ENCODE measurements around the gene RPAP3. TPM values are rescaled to one million over a fixed set of nuclear protein-coding genes. Genes with fewer than 3 reads are reported as not detected.
"Not testable (repeated sequence)": the region's sequence is repeated elsewhere in the genome, so short reads cannot be mapped to it uniquely, and the experiment has no call there.

RPAP3 gene
- total RNA-seq, 2 donors from 2014 or later: 14.7 to 17.8 TPM

DNA sequence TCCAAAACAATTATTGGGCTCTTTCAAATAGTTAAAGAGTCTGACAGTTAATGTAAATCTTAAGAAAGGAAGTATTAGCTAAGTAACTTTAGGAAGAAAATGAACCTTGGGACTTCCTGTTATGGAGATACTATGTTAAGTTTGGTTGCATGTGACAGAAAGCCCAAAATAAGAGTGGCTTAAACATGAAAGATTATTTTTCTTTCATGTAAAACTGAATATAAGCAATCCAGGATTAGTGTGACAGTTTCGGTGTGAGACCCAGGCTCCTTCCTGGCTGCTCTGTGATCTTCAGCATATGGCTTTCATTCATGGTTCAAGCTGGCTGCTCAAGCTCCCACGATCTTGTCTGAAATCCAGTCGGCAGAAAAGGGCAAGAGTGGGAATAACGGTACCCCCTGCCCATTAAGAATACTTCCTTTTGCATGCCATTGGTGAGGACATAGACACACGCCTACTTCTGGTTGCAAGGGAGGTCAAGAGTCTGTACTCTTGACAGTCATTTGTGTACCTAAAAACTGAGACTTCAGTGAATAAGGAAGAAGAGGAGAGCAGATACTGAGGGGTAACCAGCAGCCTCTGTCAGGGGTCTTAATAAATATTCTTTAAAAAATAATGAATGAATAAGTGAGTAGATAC lies 2.2 kb upstream of the RPAP3 start:
- no peak for ATAC-seq
- intact Hi-C loops (cut with DNase I, micrococcal nuclease): no loop called here
- DNase-seq: no peak

DNA sequence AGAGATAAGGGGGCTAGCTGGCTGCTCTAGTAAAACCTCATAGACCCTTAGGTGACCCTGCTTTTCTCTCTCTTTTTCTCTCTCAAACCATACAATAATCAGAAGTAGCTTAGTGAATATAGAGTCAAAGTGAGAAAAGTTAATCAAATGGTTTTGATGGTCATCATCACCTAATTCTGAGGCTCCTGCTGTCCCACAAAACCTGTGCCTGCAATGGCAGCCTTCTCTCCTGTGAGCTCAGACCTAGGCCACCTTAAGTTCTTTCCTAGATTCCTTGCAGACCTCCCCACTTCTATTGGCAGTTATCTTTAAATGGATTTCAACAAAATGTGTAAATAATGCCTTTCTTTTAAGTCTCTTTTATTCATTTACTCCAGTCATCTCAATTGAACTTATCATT lies 1.5 kb upstream of the RPAP3 start:
- intact Hi-C loops (cut with DNase I, micrococcal nuclease): no loop called here
- no peak for ATAC-seq
- DNase-seq: no peak

DNA sequence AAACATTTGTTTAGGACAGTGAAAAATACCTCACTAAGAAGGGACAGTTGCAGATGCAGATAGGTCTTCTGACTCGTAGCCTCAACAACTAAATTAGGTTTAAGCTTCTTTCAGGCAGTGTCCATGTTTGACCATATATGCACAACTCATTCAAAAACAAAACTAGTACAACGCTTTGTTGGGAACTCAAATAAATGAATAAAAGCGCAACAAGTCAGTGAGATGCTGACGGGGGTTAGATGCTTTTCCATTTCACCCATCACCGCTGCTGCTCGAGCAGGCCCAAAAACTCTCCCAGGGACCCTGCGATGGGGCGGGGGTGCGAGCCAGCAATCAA lies 633 bp downstream of the RPAP3 start:
- ATAC-seq: no peak
- intact Hi-C loops (cut with DNase I, micrococcal nuclease): no loop called here
- no peak for DNase-seq

DNA sequence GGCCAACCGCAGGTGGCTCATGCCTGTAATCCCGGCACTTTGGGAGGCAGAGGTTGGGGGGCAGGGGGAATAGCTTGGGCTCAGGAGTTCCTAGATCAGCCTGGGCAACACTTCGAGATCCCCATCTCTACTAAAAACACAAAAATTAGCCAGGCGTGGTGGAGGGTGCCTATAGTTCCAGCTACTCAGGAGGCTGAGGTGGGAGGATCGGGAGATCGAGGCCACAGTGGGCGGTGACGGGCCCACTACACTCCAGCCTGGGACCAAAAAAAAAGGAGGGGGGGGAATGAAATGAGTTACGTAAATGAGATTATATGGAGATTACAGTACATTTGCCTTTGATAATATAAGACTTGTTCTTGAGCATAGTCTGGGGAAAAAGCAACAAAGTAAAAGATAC lies 1.1 kb downstream of the RPAP3 start:
- DNase-seq (no peak), ATAC-seq (no peak)
- intact Hi-C loops (cut with DNase I, micrococcal nuclease): no loop called here

DNA sequence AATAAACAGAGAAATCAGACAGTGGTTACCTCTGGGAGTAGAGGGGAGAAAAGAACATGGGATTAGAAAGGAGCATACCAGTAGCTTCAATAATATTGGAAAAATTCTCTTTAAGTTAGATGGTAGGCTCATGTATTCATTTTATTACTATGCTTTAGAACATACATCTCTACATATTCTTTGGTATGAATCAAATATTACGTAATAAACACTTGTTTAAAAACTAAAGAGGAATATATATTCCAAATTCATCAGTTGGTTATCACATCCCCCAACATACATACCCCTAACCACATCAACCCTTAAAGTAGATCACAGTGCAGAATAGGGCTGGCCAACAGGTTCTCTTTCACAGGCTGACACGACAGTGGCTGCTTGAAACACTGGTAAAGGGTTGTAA lies 5.6 kb downstream of the RPAP3 start:
- DNase-seq (no peak), ATAC-seq (no peak)
- intact Hi-C loops (cut with DNase I, micrococcal nuclease): no loop called here

DNA sequence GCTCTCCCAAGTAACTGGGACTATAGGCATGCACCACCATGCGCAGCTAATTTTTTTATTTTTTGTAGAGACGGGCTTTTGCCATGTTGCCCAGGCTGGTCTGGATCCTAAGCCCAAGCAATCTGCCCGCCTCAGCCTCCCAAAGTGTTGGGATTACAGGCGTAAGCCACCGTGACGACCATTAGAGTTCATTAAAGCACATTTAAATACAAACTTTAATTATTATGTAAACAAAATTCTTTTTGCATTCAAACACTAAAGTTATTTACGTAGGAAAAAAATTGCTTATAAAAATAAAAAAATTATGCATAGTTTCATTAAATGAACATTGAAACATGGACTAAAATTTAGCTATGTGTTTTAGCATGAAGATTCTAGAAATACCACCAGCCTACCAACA lies 7.2 kb downstream of the RPAP3 start:
- intact Hi-C loops (cut with DNase I, micrococcal nuclease): no loop called here
- DNase-seq: no peak
- no peak for ATAC-seq

DNA sequence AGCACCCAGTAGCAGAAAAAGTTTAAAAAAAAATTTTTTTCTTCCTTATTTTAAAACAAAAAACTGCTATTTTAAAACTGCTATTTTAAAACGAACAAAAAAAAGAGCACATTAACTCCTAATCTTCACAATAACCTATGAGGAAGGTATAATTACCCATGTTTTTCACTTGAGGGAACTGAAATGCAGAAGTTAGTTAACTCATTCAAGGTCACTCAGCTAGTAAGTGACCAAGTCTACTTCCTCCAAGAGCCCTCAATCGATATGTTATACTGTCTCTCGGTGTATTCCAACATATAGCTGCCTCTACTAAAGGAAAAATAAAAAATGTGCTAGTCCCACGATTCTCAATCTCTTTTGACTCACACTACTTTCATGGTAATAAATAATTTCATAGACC lies 7.8 kb downstream of the RPAP3 start:
- ATAC-seq: no peak
- intact Hi-C loops (cut with DNase I, micrococcal nuclease): no loop called here
- DNase-seq: no peak

DNA sequence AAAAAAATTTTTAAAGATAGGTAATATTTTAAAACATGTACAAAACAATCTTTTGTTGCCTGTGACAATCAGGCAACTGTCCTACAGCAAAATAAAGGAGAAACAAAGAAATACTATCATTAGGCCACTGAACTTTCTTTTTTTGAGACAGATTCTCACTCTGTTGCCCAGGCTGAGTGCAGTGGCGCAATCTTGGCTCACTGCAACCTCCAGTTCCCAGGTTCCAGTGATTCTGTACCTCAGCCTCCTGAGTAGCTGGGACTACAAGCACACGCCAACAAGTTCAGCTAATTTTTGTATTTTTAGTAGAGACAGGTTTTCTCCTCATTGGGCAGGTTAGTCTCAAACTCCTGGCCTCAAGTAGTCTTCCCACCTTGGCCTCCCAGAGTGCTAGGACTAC lies 16.6 kb downstream of the RPAP3 start:
- DNase-seq (no peak), ATAC-seq (no peak)
- intact Hi-C loops (cut with DNase I, micrococcal nuclease): loop anchor here in 1 of 2 donors (5.0 kb wide), 1 partner anchor 657 kb away; no protein-coding TSS in a partner anchor

DNA sequence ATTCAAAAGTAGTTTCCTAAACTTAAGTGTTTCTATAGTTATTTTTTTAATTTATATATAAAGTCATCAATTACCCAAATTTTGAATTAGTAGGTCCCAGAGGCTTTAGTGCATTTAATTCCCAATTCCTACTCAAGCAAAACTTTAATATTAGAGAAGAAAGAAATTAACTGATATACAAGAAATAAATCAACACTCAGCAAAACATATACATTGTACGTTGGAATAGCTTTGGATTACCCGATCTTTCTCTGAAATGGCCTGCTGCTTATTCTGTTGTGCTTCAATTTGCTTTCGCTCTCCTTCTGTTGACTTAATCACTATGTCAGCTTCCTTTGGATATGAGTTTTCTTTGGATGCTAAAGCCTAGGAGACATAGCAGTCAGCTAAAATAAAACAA lies 18.2 kb downstream of the RPAP3 start:
- intact Hi-C loops (cut with DNase I, micrococcal nuclease): loop anchor here in 1 of 2 donors (5.0 kb wide), 1 partner anchor 655 kb away; no protein-coding TSS in a partner anchor
- ATAC-seq (no peak), DNase-seq (no peak)

DNA sequence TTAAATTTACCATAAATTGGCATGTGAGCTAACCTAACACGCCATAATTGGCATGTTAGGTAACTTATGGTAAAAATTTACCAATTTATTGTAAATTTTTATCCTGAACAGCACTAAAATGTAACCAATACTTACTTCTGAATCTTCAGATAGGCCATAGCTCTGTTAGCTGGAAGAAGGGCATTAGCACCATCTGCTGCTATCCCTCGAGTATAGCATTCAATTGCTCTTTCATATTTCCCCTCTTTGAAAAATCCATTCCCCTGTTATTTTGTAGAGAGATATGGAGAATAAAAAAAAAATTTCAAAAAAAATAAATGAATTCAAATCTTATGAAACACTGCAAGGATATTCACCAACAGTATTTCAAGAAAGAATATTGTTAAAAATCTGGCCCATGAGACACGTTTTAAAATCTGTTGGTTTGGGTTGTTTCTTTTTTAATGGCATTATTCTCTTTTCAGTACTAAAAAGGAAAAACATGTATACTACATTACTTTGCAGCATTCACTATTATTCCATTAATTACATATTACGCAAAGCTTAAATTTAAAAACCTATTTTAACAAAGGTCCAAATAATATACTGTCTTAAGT lies 19.1 kb downstream of the RPAP3 start:
- no peak for DNase-seq
- intact Hi-C loops (cut with DNase I, micrococcal nuclease): loop anchor here in 1 of 2 donors (5.0 kb wide), 1 partner anchor 654 kb away; no protein-coding TSS in a partner anchor
- ATAC-seq: peak; percentile 49

DNA sequence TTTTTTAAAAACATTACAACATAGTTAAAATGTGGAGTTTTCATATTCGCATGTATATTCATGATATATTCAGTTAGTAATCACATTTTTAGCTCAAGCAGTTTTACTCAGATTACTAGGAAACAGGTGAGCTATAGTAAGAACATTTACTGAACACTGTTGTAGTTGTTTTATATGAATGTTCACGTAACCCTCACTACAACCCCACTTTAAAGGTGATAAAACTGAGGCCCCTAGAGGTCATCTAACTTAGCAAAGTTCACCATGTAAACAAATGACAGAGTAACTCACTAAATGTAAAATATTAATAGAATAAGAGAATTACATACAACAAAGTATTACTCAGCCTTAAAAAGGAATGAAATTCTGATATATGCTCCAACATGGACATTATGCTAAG lies 26.0 kb downstream of the RPAP3 start:
- ATAC-seq (no peak), DNase-seq (no peak)
- intact Hi-C loops (cut with DNase I, micrococcal nuclease): no loop called here

DNA sequence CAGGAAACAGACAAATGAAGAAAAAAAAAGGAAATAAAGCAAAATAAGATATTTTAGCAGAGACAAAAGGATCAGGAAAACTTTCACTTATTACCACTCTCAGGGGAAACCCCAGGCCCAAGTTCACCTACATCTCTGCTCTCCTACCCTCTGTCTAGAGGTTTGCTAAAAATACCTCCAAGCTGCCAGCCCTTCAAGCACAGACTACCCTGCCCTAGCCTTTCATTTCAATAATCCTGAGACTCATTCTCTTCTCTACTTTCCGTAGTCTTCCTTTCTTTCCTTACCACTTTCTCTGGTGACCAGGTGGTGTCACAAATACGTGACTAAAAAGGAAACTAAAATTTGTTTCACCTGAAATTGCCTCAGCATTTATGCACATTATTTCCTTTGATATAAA lies 33.8 kb downstream of the RPAP3 start:
- DNase-seq: no peak
- intact Hi-C loops (cut with DNase I, micrococcal nuclease): no loop called here

DNA sequence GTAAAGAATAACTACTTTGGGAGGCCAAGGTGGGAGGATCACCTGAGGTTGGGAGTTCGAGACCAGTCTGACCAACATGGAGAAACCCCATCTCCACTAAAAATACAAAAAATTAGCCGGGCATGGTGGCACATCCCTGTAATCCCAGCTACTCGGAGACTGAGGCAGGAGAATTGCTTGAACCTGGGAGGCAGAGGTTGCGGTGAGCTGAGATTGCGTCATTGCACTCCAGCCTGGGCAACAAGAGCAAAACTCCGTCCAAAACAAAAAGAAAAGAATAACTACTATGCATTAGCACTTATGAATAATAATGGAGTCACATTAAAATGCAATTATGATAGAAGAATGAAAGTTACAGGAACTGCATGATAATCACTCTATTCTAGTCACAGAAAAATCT lies 37.9 kb downstream of the RPAP3 start:
- DNase-seq; intact Hi-C loops (cut with DNase I, micrococcal nuclease); ATAC-seq: not testable (repeated sequence)

More for the DNA sequence above, 33.8 kb downstream of the RPAP3 start:
- no peak for ATAC-seq

DNA sequence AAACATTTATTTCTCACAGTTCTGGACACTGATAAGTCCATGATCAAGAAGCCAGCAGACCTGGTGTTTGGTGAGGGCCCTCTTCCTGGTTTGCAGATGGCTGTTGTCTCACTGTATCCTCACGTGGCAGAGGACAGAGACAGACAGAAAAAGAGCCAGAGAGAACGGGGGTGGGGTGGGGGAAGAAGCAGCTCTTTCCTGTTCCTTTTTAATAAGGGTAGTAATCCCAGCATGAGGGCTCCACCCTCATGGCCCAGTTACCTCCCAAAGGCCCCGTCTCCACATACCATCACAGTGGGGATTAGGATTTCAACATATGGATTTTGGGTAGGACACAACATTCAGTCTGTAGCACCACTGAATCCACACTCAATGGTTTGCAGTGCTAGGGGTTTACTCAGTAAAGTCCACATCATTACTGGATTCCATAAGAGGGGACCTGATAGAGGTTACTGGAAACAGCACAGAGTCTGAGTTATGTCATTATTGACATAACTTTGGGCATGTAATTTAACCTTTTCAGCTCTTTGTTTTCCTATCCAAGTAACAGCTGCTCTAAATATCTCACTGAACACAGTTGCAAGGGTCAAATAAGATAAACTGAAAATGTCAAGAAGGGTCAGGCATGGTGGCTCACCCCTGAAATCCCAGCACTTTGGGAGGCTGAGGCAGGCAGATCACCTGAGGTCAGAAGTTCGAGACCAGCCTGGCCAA lies 53.2 kb downstream of the RPAP3 start:
- ATAC-seq: peak; percentile 41
- DNase-seq: no peak
- intact Hi-C loops (cut with DNase I, micrococcal nuclease): no loop called here

DNA sequence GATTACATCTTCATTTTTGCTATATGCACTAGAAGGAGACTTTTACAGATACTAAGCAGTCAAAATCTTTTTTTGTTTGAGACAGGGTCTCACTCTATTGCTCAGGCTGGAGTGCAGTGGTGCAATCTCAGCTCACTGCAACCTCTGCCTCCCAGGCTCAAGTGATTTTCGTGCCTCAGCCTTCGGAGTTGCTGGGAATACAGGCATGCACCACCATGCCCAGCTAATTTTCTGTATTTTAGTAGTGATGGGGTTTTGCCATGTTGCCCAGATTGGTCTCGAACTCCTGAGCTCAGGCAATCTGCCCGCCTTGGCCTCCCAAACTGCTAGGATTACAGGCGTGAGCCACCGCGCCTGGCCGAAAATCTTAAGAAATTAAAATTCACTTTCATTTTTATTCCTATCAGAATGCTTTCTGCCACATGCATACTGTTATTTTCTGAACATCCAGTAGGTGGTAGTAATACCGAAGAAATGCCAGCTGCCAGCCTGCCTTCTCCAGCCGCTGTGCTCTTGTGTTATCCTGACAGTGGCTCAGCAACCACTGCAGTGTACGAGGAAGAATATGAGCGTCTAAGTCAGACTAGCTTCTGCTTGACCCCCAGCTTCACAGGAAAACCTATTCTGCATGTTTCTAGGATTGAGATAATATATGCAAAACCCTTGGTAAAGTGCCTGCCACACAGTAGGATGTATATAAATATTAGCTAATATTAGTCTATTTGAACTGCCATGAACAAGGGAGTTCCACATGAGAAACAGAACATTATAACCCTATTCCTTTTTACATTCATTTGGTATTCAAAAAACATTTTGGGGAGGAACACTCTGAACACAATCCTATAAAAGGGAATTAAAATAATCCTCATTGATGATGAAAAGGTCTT lies 54.2 kb downstream of the RPAP3 start:
- intact Hi-C loops (cut with DNase I, micrococcal nuclease): no loop called here
- peak; percentile 49 to 53 for DNase-seq
- ATAC-seq: peak; percentile 94

DNA sequence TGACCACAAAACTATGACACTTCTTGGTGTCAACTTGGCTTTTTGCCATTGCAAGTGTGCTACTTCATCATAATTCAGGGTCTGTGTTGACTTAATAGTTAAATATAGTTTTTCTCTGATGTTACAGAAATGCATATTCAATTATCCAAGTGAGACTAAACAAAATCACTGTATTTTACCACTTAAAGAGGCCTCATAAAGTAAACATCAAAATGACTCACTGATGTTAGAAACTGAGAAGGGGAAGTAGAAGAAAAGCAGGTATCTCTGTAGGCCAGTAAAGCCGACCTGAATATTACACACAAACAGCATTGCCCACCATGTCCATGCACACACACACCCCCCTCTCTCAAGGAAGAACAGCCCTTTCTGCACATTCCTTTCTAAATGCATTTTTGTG lies 55.4 kb downstream of the RPAP3 start:
- ATAC-seq (no peak), DNase-seq (no peak)
- intact Hi-C loops (cut with DNase I, micrococcal nuclease): no loop called here

DNA sequence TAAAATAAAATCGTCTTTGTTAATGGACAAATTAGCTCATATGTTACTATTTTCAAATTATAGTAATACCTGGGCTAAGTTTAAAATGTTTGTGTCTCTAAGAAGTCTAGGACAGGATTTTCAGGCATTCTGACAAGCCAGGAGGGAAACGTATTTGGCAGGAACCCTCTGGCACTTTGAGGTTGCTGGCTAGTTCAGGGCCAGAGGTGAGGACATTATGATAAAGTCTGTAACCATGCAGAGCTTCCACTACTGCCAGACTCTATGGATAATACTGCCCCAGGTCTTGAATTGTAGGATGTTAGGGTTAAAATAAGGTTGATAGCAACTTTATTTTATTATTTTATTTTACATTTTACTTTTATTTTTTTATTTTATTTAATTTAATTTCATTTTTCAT lies 56.4 kb downstream of the RPAP3 start:
- DNase-seq (no peak), ATAC-seq (no peak)
- intact Hi-C loops (cut with DNase I, micrococcal nuclease): no loop called here

DNA sequence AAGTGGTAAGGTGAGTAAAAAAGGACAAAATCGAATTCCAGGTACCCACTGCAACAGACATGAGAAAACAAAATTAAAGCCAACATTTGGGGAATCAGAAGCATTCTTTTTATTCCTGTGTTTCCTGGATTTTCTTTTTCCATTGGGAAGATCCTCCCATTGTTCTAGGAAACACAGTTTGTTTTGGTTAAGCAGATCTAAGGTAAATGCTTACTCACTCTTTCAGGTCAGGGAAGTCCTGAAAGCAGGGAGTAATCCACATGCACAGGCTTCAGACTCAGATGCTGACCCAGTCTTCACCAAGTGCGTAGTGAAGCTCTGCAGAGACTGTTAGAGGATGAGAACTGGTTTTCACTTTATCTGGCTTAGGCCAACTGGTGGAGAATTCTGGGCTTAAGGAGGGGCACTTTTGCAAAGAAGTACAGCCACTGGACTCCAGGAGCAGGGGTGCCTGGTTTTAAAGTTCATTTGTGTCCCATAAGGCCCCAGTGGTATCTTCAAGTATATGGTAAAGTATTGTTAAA lies 57.7 kb downstream of the RPAP3 start:
- intact Hi-C loops (cut with DNase I, micrococcal nuclease): no loop called here
- DNase-seq (no peak), ATAC-seq (no peak)

DNA sequence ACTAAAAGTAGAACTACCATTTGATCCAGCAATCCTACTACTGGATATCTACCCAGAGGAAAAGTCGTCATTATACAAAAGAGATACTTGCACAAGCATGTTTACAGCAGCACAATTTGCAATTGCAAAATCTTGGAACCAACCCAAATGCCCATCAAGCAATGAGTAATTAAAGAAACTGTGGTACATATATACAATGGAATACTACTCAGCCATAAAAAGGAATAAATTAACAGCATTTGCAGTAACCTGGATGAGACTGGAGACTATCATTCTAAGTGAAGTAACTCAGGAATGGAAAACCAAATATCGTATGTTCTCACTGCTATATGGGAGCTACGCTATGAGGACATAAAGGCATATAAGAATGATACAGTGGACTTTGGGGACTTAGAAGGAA lies 63.5 kb downstream of the RPAP3 start:
- intact Hi-C loops (cut with DNase I, micrococcal nuclease); ATAC-seq; DNase-seq: not testable (repeated sequence)

Measured in left colon (tissue), 2 donors.